HUES64 (cell line): Measurements from ENCODE around the gene BPIFB1.

Experiments used
- H3K27ac ChIP-seq: 2 replicates; pipeline ENCODE4 v1.7.0; 2013; ENCODE audit warnings: low read depth, low read length, inconsistent platforms
- H3K27me3 ChIP-seq: 2 replicates; pipeline ENCODE4 v1.6.1; 2013; ENCODE audit warnings: mild to moderate bottlenecking, low read length; ENCODE audit not compliant: insufficient read depth
- H3K36me3 ChIP-seq: 2 replicates; pipeline ENCODE4 v1.6.1; 2013; ENCODE audit warnings: mild to moderate bottlenecking, low read length; ENCODE audit not compliant: insufficient read depth
- H3K4me1 ChIP-seq: 2 replicates; pipeline ENCODE4 v1.6.1; 2013; ENCODE audit warnings: mild to moderate bottlenecking, low read length, moderate library complexity; ENCODE audit not compliant: insufficient read depth
- H3K4me3 ChIP-seq: 2 replicates; pipeline ENCODE4 v1.5.1; 2013; ENCODE audit warnings: mild to moderate bottlenecking, low read length, moderate library complexity
- H3K9ac ChIP-seq: 2 replicates; pipeline ENCODE4 v1.6.1; 2013; ENCODE audit warnings: mild to moderate bottlenecking, low read depth, low read length
- H3K9me3 ChIP-seq: 2 replicates; pipeline ENCODE4 v1.6.1; 2013; ENCODE audit warnings: low read depth, low read length; ENCODE audit not compliant: insufficient read depth
- WGBS: fragments of 150-250, 120-280 bp; methylation state at CpG from one replicate; pipeline ENCODE4 v1.1.7; 2013; ENCODE audit warnings: missing lambda C conversion rate; 5-methylcytosine and 5-hydroxymethylcytosine counted together

Gene BPIFB1

DNA sequence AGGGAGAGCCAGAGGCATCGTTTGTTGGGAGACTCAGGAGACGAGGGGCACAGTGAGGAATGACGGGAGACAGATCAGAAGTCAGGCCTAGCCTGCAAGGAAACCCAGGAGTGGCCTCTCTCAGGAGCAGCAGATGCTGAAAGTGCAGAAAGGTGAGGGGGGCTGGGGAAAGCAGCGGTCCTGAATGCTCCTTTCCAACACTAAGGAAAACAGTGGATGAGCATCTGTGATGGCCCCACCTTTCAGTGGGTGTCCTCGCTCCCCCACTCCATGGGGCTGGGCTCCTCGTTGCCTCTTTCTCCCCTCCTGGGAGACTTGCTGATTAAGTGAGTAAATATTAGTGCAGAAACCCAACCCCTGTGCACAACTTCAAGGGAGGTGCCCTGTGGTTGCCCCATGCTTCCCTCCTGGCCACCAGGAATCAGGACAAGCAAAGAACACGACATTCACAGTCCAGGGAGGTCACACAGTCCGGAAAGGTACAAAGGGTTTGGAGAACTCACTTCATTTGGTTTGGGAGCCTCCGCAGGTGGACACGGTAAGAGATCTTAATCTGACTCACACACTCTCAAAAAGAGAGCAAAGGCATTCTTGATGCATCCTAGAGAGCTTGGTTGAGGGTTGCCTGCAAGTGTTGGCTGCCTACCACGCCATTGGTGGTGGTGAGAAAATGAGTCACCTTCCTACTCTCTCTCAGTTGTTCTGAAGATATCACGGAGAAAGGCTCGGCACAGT, 9.7 kb upstream of the BPIFB1 start:
- no peak overlapping the region for H3K9ac ChIP-seq
- no peaks in the 10 kb centered on the region for H3K27me3 ChIP-seq
- no peak overlapping the region for H3K4me3 ChIP-seq
- H3K4me1 ChIP-seq = peaks cover 16% of the 10 kb centered on the region
- no peaks in the 10 kb centered on the region for H3K9me3 ChIP-seq
- no peak overlapping the region for H3K27ac ChIP-seq
- no peaks in the 10 kb centered on the region for H3K36me3 ChIP-seq
- 86% methylated on average over 13 of the region's 13 CpGs for WGBS

GRCh38 chr20:33275215-33275614, 7.8 kb upstream of the BPIFB1 start:
- Histone ChIP-seq H3K4me3 (no peak overlapping the region), H3K27ac (no peak overlapping the region), H3K9ac (no peak overlapping the region), H3K9me3 (no peaks in the 10 kb centered on the region), H3K36me3 (no peaks in the 10 kb centered on the region), H3K4me1 (peaks cover 17% of the 10 kb centered on the region), H3K27me3 (no peaks in the 10 kb centered on the region)
- 84% methylated on average over 8 of the region's 8 CpGs for WGBS

DNA sequence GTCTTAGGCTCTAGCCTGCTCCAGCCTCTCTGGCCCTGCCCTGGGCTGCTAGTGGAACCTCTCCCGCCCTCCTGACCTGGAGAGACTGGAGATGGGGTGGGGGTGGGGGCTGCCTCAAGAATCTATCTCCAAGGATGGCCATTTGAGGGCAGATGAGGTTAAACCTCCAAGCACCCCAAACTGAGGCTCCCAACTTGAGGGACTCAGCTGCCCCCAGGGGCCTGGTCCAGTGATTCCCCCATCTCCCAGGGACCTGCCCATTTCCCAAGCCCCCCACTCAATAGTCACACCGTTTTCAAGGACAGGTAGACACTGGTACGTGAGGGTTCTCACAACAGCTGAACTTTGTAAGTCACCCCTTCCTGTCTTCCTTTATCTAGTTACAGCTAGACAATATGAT, 7.1 kb upstream of the BPIFB1 start:
- Histone ChIP-seq H3K27ac (no peak overlapping the region), H3K27me3 (no peaks in the 10 kb centered on the region), H3K4me1 (peaks cover 17% of the 10 kb centered on the region), H3K9me3 (no peaks in the 10 kb centered on the region), H3K9ac (no peak overlapping the region), H3K36me3 (no peaks in the 10 kb centered on the region), H3K4me3 (no peak overlapping the region)
- 86% methylated on average over 3 of the region's 3 CpGs for WGBS

- no peaks in the 10 kb centered on the region for H3K36me3 ChIP-seq
- no peak overlapping the region for H3K27ac ChIP-seq
- no peak overlapping the region for H3K9ac ChIP-seq
- H3K9me3 ChIP-seq = no peaks in the 10 kb centered on the region
- no peak overlapping the region for H3K4me3 ChIP-seq
- H3K4me1 ChIP-seq = peaks cover 17% of the 10 kb centered on the region
- WGBS = 79% methylated on average over 11 of the region's 12 CpGs
- H3K27me3 ChIP-seq = no peaks in the 10 kb centered on the region
Measured at GRCh38 chr20:33276303-33277113, 6.5 kb upstream of the BPIFB1 start.

GRCh38 chr20:33277471-33278441, 5.3 kb upstream of the BPIFB1 start:
- Histone ChIP-seq H3K27me3 (no peaks in the 10 kb centered on the region), H3K36me3 (no peaks in the 10 kb centered on the region), H3K4me1 (peaks cover 17% of the 10 kb centered on the region), H3K4me3 (no peak overlapping the region), H3K9ac (no peak overlapping the region), H3K27ac (no peak overlapping the region), H3K9me3 (no peaks in the 10 kb centered on the region)
- WGBS = 78% methylated on average over 12 of the region's 13 CpGs

- Histone ChIP-seq H3K9ac (no peak overlapping the region), H3K36me3 (no peaks in the 10 kb centered on the region), H3K4me1 (peaks cover 17% of the 10 kb centered on the region), H3K27ac (no peak overlapping the region), H3K27me3 (no peaks in the 10 kb centered on the region), H3K9me3 (no peaks in the 10 kb centered on the region), H3K4me3 (no peak overlapping the region)
- WGBS = 94% methylated on average over 3 of the region's 3 CpGs
Measured at GRCh38 chr20:33278700-33279099, 4.3 kb upstream of the BPIFB1 start.

- 95% methylated on average over 5 of the region's 6 CpGs for WGBS
- Histone ChIP-seq H3K27me3 (no peaks in the 10 kb centered on the region), H3K36me3 (no peaks in the 10 kb centered on the region), H3K9ac (no peak overlapping the region), H3K4me1 (peaks cover 17% of the 10 kb centered on the region), H3K27ac (no peak overlapping the region), H3K4me3 (no peak overlapping the region), H3K9me3 (no peaks in the 10 kb centered on the region)
Measured at GRCh38 chr20:33279261-33279910, 3.6 kb upstream of the BPIFB1 start.

- Histone ChIP-seq H3K4me1 (peaks cover 17% of the 10 kb centered on the region), H3K9me3 (no peaks in the 10 kb centered on the region), H3K27ac (no peak overlapping the region), H3K9ac (no peak overlapping the region), H3K27me3 (no peaks in the 10 kb centered on the region), H3K4me3 (no peak overlapping the region), H3K36me3 (no peaks in the 10 kb centered on the region)
- WGBS = 92% methylated on average over 9 of the region's 9 CpGs
Measured at GRCh38 chr20:33280000-33280680, 2.9 kb upstream of the BPIFB1 start.

GRCh38 chr20:33280775-33281174, 2.2 kb upstream of the BPIFB1 start:
- Histone ChIP-seq H3K27me3 (no peaks in the 10 kb centered on the region), H3K9me3 (no peaks in the 10 kb centered on the region), H3K9ac (no peak overlapping the region), H3K27ac (no peak overlapping the region), H3K36me3 (no peaks in the 10 kb centered on the region), H3K4me1 (peaks cover 17% of the 10 kb centered on the region), H3K4me3 (no peak overlapping the region)
- WGBS = 97% methylated on average over 7 of the region's 7 CpGs

DNA sequence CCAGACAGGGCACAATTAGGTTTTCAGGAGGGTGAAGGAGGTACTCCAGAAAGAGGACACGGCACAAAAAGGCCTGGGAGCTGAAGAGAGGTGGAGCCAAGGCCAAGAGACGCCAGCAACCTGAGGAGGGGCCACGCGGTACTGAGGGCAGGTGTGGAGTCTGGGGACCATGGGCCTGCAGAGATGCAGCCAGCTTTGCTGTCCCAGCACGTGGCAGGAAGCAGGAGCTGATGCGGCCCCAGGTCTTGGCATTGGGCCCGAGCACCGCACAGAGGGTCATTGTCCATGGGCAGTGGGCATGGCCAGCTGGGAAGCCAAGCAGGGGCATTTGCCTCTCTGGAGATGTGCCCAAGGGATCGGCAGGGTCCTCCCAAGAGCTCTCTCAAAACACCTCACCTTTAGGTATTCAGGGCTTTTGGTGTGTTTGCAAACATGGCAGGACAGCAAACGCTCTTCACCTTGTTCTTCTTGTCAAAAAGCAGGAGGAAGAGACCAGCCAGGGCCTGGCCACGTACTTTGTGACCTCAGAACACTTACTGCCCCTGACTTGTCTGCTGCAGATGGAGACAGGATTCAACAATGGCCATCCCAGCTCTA, 1.4 kb upstream of the BPIFB1 start:
- 88% methylated on average over 11 of the region's 11 CpGs for WGBS
- H3K9me3 ChIP-seq = no peaks in the 10 kb centered on the region
- no peak overlapping the region for H3K27ac ChIP-seq
- no peaks in the 10 kb centered on the region for H3K36me3 ChIP-seq
- H3K27me3 ChIP-seq = no peaks in the 10 kb centered on the region
- no peak overlapping the region for H3K4me3 ChIP-seq
- H3K4me1 ChIP-seq = peaks cover 10% of the 10 kb centered on the region
- H3K9ac ChIP-seq = no peak overlapping the region
